ENCODE measurements around the gene LGALS9B. TPM values are rescaled to one million over a fixed set of nuclear protein-coding genes. Genes with fewer than 3 reads are reported as not detected.
"Not testable (repeated sequence)": the region's sequence is repeated elsewhere in the genome, so short reads cannot be mapped to it uniquely, and the experiment has no call there.

LGALS9B gene
- total and polyA plus RNA-seq, 4 donors: 0.21 to 0.67 TPM; not detected in 2

DNA sequence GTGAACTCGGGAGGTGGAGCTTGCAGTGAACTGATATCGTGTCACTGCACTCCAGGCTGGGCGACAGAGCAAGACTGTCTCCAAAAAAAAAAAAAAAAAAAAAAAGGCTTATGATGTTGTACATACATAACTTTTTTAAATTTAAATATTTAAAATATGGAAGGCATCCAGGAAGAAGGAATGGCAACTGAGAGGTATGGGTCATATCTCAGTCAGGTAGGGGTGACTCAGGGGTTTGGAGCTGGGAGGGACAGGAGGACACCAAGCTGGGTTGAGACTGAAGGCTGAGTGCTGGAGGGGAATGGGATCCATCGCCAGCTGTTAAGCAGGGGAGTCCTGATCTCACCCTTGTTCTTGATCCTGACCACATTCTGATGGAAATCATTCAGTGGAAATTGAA is 33.0 kb upstream of the LGALS9B start:
- DNase-seq; intact Hi-C loops (cut with DNase I); H3K4me1 ChIP-seq (ENCODE audit: control insufficient read depth in 1 of 2, insufficient read depth in 2 of 2, low read length in 2 of 2); H3K4me3 ChIP-seq (ENCODE audit: low read length in 2 of 2); H3K27ac ChIP-seq (ENCODE audit: low read depth in 1 of 2, low read length in 2 of 2); H3K36me3 ChIP-seq (ENCODE audit: control insufficient read depth in 1 of 2, insufficient read depth in 2 of 2, low read length in 1 of 2); H3K9me3 ChIP-seq (ENCODE audit: control insufficient read depth, low read length); ATAC-seq (ENCODE audit: low FRiP score); H3K27me3 ChIP-seq (ENCODE audit: control insufficient read depth in 1 of 2, insufficient read depth in 2 of 2, low read length in 1 of 2): not testable (repeated sequence)
- 72 to 80% methylated on average over 4 of the region's 4 CpGs for WGBS, 2 donors

DNA sequence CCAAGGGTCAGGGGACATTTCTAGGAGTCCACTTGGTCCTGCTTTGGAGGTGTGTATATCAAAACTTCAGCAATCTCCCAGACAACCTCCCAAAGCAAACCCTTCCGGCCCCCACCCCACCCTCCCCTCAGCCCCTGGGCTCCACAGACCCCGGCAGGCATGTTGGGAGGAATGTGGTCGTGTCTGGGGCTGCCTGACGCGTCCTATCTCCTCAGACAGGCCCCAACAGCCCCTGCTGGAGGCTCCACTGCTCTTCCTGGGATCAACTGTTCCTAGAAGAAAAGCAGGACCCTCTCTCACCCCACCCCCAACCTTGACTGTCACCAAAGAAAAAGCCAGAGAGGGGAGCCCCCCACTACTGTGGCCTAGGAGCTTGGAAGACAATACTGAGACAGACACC is 28.1 kb upstream of the LGALS9B start:
- H3K4me3 ChIP-seq (ENCODE audit: low read length in 2 of 2); intact Hi-C loops (cut with DNase I); ATAC-seq (ENCODE audit: low FRiP score); H3K9me3 ChIP-seq (ENCODE audit: control insufficient read depth, low read length); DNase-seq; H3K27me3 ChIP-seq (ENCODE audit: control insufficient read depth in 1 of 2, insufficient read depth in 2 of 2, low read length in 1 of 2); H3K36me3 ChIP-seq (ENCODE audit: control insufficient read depth in 1 of 2, insufficient read depth in 2 of 2, low read length in 1 of 2); H3K4me1 ChIP-seq (ENCODE audit: control insufficient read depth in 1 of 2, insufficient read depth in 2 of 2, low read length in 2 of 2); H3K27ac ChIP-seq (ENCODE audit: low read depth in 1 of 2, low read length in 2 of 2): not testable (repeated sequence)
- 36 to 60% methylated on average over 2 to 5 of the region's 5 CpGs for WGBS, 2 donors

DNA sequence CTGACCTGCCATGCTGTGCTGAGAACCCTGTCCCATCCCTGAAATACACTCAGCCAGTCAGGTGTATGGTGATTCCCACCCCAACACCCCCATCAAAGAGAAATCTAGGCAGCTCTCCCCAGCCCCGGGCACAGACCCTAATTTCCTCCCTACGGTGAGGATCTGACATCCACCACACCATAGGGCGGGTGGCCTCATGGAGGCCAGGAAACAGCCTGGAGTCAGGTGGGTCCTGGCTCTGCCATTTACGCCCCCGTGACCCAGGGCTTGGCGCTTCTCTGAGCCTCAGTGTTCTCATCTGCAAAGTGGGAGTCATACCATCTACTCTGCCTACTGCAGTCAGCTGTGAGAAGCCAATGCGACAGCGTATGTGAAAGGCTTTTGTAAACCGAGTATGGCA is 27.4 kb upstream of the LGALS9B start:
- H3K36me3 ChIP-seq (ENCODE audit: control insufficient read depth in 1 of 2, insufficient read depth in 2 of 2, low read length in 1 of 2); H3K9me3 ChIP-seq (ENCODE audit: control insufficient read depth, low read length); ATAC-seq (ENCODE audit: low FRiP score); H3K4me3 ChIP-seq (ENCODE audit: low read length in 2 of 2); H3K27me3 ChIP-seq (ENCODE audit: control insufficient read depth in 1 of 2, insufficient read depth in 2 of 2, low read length in 1 of 2); DNase-seq; H3K4me1 ChIP-seq (ENCODE audit: control insufficient read depth in 1 of 2, insufficient read depth in 2 of 2, low read length in 2 of 2); intact Hi-C loops (cut with DNase I); H3K27ac ChIP-seq (ENCODE audit: low read depth in 1 of 2, low read length in 2 of 2): not testable (repeated sequence)
- WGBS, 2 donors: 90 to 95% methylated on average over 4 to 6 of the region's 9 CpGs

DNA sequence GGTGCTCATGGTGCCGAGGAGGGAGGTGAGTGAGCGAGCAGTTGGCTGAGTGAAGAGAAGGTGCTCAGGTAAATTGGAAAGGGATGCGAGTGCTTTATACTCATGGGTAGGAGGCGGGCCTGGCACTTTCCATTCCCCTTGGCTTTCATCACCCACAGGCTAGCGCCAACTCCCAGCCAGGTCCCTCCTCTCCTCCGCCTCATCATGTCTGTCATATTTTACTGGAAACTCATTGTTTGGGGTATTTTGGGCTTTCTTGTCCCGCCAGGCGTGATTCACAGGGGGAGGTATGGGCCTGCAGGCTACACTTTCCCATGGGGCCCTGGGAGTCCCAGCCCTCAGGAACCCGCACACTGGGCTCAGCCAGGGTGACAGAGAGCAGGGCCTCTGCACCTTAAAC is 26.8 kb upstream of the LGALS9B start:
- H3K4me1 ChIP-seq (ENCODE audit: control insufficient read depth in 1 of 2, insufficient read depth in 2 of 2, low read length in 2 of 2); H3K9me3 ChIP-seq (ENCODE audit: control insufficient read depth, low read length); ATAC-seq (ENCODE audit: low FRiP score); DNase-seq; intact Hi-C loops (cut with DNase I); H3K4me3 ChIP-seq (ENCODE audit: low read length in 2 of 2); H3K27ac ChIP-seq (ENCODE audit: low read depth in 1 of 2, low read length in 2 of 2); H3K27me3 ChIP-seq (ENCODE audit: control insufficient read depth in 1 of 2, insufficient read depth in 2 of 2, low read length in 1 of 2); H3K36me3 ChIP-seq (ENCODE audit: control insufficient read depth in 1 of 2, insufficient read depth in 2 of 2, low read length in 1 of 2): not testable (repeated sequence)
- WGBS, 2 donors: 96 to 100% methylated on average over 2 to 7 of the region's 9 CpGs

DNA sequence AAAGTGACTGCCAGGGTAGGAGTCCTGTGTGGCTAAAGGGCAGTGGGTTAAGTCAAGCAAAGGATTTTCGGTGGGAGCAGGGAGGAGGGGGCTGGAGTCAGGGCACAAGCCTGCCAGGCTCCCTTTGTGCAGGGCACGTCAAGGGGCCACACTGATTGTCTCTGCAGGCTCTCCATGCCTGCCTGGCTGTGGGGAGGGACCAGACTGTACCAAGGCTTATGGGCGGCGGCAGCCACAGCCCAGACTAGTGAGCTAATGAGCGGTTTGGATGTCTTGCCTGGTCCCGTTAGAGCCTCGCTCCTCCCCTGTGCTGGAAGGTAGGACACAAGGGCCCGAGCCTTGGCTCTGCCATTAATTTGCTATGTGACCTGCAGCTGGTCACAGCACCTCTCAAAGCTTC is 25.6 kb upstream of the LGALS9B start:
- H3K27me3 ChIP-seq (ENCODE audit: control insufficient read depth in 1 of 2, insufficient read depth in 2 of 2, low read length in 1 of 2); H3K4me1 ChIP-seq (ENCODE audit: control insufficient read depth in 1 of 2, insufficient read depth in 2 of 2, low read length in 2 of 2); H3K36me3 ChIP-seq (ENCODE audit: control insufficient read depth in 1 of 2, insufficient read depth in 2 of 2, low read length in 1 of 2); H3K4me3 ChIP-seq (ENCODE audit: low read length in 2 of 2); H3K9me3 ChIP-seq (ENCODE audit: control insufficient read depth, low read length); intact Hi-C loops (cut with DNase I); H3K27ac ChIP-seq (ENCODE audit: low read depth in 1 of 2, low read length in 2 of 2); ATAC-seq (ENCODE audit: low FRiP score); DNase-seq: not testable (repeated sequence)
- 80 to 87% methylated on average over 6 of the region's 8 CpGs for WGBS, 2 donors

DNA sequence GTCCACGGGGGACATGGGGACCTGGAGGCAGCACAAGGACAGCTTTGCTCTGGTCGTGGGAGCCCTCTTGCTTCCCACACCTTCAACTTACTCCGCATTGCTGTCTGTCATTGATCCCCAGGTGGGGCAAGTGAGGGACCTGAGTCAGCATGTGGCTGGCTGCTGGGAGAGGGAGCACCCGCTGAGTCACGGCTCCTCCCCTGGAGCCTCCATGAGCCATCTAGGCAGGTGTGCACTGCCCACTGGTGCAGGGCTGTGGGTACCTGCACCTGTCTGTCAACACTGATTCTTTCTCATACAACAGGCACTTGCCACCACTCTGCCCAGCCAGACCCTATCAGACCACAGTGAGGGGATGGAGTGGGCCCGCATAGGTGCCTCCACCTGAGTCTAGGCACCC is 24.8 kb upstream of the LGALS9B start:
- H3K9me3 ChIP-seq (ENCODE audit: control insufficient read depth, low read length); H3K4me3 ChIP-seq (ENCODE audit: low read length in 2 of 2); H3K4me1 ChIP-seq (ENCODE audit: control insufficient read depth in 1 of 2, insufficient read depth in 2 of 2, low read length in 2 of 2); ATAC-seq (ENCODE audit: low FRiP score); H3K36me3 ChIP-seq (ENCODE audit: control insufficient read depth in 1 of 2, insufficient read depth in 2 of 2, low read length in 1 of 2); intact Hi-C loops (cut with DNase I); H3K27ac ChIP-seq (ENCODE audit: low read depth in 1 of 2, low read length in 2 of 2); DNase-seq; H3K27me3 ChIP-seq (ENCODE audit: control insufficient read depth in 1 of 2, insufficient read depth in 2 of 2, low read length in 1 of 2): not testable (repeated sequence)
- 43 to 88% methylated on average over 2 to 4 of the region's 6 CpGs for WGBS, 2 donors

DNA sequence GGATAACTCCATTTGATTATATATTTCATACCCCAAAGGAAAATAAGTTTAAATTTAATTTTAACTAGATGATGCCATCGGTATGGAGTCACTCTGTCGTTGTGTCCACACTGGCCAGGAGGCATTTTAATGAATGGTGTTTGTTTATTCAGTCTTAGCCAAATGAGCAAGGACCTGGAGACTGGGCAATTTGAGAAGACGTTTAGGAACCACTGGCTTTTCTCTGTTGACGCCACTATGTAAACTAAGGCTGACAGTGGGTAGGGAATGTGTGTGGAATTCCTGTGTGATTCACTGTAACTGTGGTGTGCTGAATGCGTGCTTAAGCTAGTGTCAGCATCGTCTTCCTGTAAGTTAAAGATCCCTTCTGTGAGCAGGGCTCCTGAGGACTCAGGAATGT is 17.6 kb upstream of the LGALS9B start:
- intact Hi-C loops (cut with DNase I); H3K27ac ChIP-seq (ENCODE audit: low read depth in 1 of 2, low read length in 2 of 2); H3K4me1 ChIP-seq (ENCODE audit: control insufficient read depth in 1 of 2, insufficient read depth in 2 of 2, low read length in 2 of 2); H3K4me3 ChIP-seq (ENCODE audit: low read length in 2 of 2); ATAC-seq (ENCODE audit: low FRiP score); H3K36me3 ChIP-seq (ENCODE audit: control insufficient read depth in 1 of 2, insufficient read depth in 2 of 2, low read length in 1 of 2); H3K27me3 ChIP-seq (ENCODE audit: control insufficient read depth in 1 of 2, insufficient read depth in 2 of 2, low read length in 1 of 2); H3K9me3 ChIP-seq (ENCODE audit: control insufficient read depth, low read length); DNase-seq: not testable (repeated sequence)
- WGBS, 2 donors: 8 to 16% methylated on average over 4 of the region's 6 CpGs

DNA sequence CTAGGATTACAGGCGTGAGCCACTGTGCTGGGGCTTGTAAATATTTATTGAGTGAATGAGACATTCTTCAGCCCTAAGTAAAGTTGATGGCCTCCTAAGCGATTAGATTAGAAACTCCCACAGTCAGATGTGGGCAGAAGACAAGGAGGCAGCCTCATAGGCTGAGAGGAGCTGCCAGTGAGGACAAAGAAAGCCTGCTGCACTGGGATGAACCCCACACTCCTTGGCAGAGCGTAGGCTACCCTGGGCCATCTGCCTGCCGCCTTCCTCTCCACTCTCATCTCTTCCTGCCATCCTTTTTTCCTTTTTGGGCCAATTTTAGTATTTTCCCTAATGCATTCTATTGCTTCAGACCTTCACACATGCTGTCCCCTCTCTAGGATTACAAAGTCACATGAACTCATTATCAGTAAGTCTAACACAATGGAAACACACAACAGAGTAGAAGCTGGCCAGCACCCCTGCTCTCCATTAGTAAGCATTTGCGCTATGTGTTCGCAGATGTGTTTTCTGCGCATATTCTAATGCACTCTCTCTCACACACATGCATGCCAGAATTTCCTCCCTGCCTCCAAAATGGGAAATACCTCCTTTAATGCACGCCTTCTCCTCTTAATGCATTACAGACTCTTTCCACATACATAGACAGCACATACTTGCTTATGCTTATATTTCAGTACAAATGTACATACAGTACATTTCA is 12.7 kb upstream of the LGALS9B start:
- H3K36me3 ChIP-seq (ENCODE audit: control insufficient read depth in 1 of 2, insufficient read depth in 2 of 2, low read length in 1 of 2); DNase-seq; intact Hi-C loops (cut with DNase I); H3K27ac ChIP-seq (ENCODE audit: low read depth in 1 of 2, low read length in 2 of 2); H3K4me1 ChIP-seq (ENCODE audit: control insufficient read depth in 1 of 2, insufficient read depth in 2 of 2, low read length in 2 of 2); H3K9me3 ChIP-seq (ENCODE audit: control insufficient read depth, low read length); H3K4me3 ChIP-seq (ENCODE audit: low read length in 2 of 2); ATAC-seq (ENCODE audit: low FRiP score); H3K27me3 ChIP-seq (ENCODE audit: control insufficient read depth in 1 of 2, insufficient read depth in 2 of 2, low read length in 1 of 2): not testable (repeated sequence)
- 85 to 90% methylated on average over 6 of the region's 8 CpGs for WGBS, 2 donors

DNA sequence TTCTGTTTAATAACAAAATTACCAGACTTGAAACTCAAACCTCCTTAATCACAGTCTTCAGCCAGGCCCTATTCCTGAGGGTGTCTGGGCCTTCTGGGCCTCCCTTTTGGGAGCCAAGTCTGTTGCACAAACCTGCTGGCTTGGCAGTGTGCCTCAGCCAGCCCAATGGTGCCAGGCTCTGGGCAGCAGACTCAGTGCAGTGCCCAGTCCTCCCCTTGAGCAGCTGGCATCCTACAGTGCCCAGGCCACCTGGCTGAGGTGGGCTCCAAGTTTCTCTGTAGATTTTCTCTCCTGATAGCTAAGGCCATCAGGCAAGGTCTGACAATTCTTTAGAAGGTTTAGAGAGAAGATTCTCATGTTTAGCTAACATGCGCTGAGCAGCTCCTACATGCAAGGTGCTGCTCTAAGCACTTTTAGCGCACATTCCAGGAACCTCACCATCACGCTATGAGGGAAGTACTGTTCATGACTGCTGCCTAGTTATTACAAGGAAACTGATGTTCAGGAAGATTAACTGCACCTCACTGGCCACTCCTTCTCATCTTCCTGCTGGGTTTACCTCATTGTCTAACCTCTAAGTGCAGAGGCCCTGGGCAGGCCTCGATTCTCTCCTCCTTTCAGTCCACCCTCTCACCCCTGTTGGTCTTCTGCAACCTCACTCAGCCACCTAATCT is 10.2 kb upstream of the LGALS9B start:
- intact Hi-C loops (cut with DNase I); H3K36me3 ChIP-seq (ENCODE audit: control insufficient read depth in 1 of 2, insufficient read depth in 2 of 2, low read length in 1 of 2); DNase-seq; H3K4me1 ChIP-seq (ENCODE audit: control insufficient read depth in 1 of 2, insufficient read depth in 2 of 2, low read length in 2 of 2); H3K9me3 ChIP-seq (ENCODE audit: control insufficient read depth, low read length); ATAC-seq (ENCODE audit: low FRiP score); H3K27me3 ChIP-seq (ENCODE audit: control insufficient read depth in 1 of 2, insufficient read depth in 2 of 2, low read length in 1 of 2); H3K4me3 ChIP-seq (ENCODE audit: low read length in 2 of 2); H3K27ac ChIP-seq (ENCODE audit: low read depth in 1 of 2, low read length in 2 of 2): not testable (repeated sequence)
- 91 to 92% methylated on average over 3 to 4 of the region's 4 CpGs for WGBS, 2 donors

All from aorta (tissue), 5 donors.